T-cell (primary cell): ENCODE measurements around the gene DDX51. TPM values are rescaled to one million over a fixed set of nuclear protein-coding genes. Genes with fewer than 3 reads are reported as not detected.

Experiments
- ATAC-seq, 4 experiments: fragments of 200-7000 bp in 3 of 4; fragments of 150-1000 bp in 1 of 4; cut with Tn5 transposase; replicated peaks in 1 of 4; 1 replicate in 3 of 4; 2 replicates in 1 of 4; pipeline ENCODE4 v1.10.0; 2021; ENCODE audit warnings: moderate library complexity in 3 of 4, mild to moderate bottlenecking in 2 of 4, moderate number of reproducible peaks in 1 of 4
- CTCF ChIA-PET, 2 donors: fragments of 300-600 bp; sonication (Branson Sonifier 250); formaldehyde crosslinking; loops; one replicate each; lab custom pipeline; 2022; ENCODE audit warnings: antibody characterized with exemption in 2 of 2; lab: Charles Lee
- POLR2A ChIA-PET, 2 donors: fragments of 300-600 bp; sonication (Branson Sonifier 250); formaldehyde crosslinking; loops; one replicate each; lab custom pipeline; 2022; ENCODE audit warnings: antibody characterized with exemption in 2 of 2; lab: Charles Lee
- DNase-seq, 35 experiments: peaks; one replicate each; pipeline versions ENCODE4 v3.0.0 to v3.0.0-alpha.2; 2013 to 2023
- H3K27ac ChIP-seq: one replicate; pipeline ENCODE4 v1.5.1; 2013; ENCODE audit warnings: low read length
- H3K27me3 ChIP-seq, 2 experiments: replicated peaks in 1 of 2; 1 replicate in 1 of 2; 2 replicates in 1 of 2; pipeline versions ENCODE4 v1.6.1 to v1.7.0; 2013; ENCODE audit warnings: low read length in 1 of 2, mixed read lengths in 1 of 2; ENCODE audit not compliant: control insufficient read depth in 2 of 2, insufficient read depth in 2 of 2; ENCODE audit errors: extremely low read depth in 1 of 2
- H3K36me3 ChIP-seq, 2 donors: 1 replicate in 1 of 2; 2 replicates in 1 of 2; pipeline versions ENCODE4 v1.6.1 to v1.7.0; 2013; ENCODE audit warnings: low read length in 1 of 2; ENCODE audit not compliant: control insufficient read depth in 2 of 2, insufficient read depth in 1 of 2; ENCODE audit errors: extremely low read depth in 1 of 2
- H3K4me1 ChIP-seq, 2 experiments: 1 replicate in 1 of 2; 2 replicates in 1 of 2; pipeline versions ENCODE4 v1.6.1 to v1.7.0; 2013; ENCODE audit warnings: low read length in 2 of 2, mixed read lengths in 1 of 2; ENCODE audit not compliant: insufficient read depth in 2 of 2, control insufficient read depth in 1 of 2; ENCODE audit errors: extremely low read depth in 1 of 2
- H3K4me3 ChIP-seq, 2 donors: 1 replicate in 1 of 2; 2 replicates in 1 of 2; pipeline versions ENCODE4 v1.5.1 to v1.7.0; 2013; ENCODE audit warnings: mild to moderate bottlenecking in 2 of 2, low read length in 1 of 2, moderate library complexity in 1 of 2; ENCODE audit not compliant: control insufficient read depth in 1 of 2; ENCODE audit errors: extremely low read depth in 1 of 2
- H3K9me3 ChIP-seq: 2 replicates; pipeline ENCODE4 v1.7.0; 2013
- H3K27ac Mint-ChIP-seq, 2 donors: one replicate each; pipeline ENCODE4 v1.8.0; 2020 to 2021; ENCODE audit warnings: mild to moderate bottlenecking in 2 of 2, mixed read lengths in 2 of 2
- H3K27me3 Mint-ChIP-seq, 2 donors: one replicate each; pipeline ENCODE4 v1.8.0; 2021 to 2022; ENCODE audit warnings: mixed read lengths in 2 of 2
- H3K36me3 Mint-ChIP-seq: one replicate; pipeline ENCODE4 v1.8.0; 2021; ENCODE audit warnings: mixed read lengths
- H3K4me1 Mint-ChIP-seq, 3 donors: one replicate each; pipeline ENCODE4 v1.8.0; 2020 to 2022; ENCODE audit warnings: mixed read lengths in 3 of 3, mild to moderate bottlenecking in 1 of 3
- H3K4me3 Mint-ChIP-seq, 3 donors: one replicate each; pipeline ENCODE4 v1.8.0; 2020 to 2022; ENCODE audit warnings: mild to moderate bottlenecking in 3 of 3, mixed read lengths in 3 of 3, moderate library complexity in 3 of 3
- H3K9me3 Mint-ChIP-seq, 3 donors: one replicate each; pipeline ENCODE4 v1.8.0; 2020 to 2022; ENCODE audit warnings: mixed read lengths in 3 of 3
- WGBS: methylation state at CpG from one replicate; pipeline ENCODE4 v1.1.5; 2013; ENCODE audit warnings: missing lambda C conversion rate; ENCODE audit not compliant: insufficient coverage; 5-methylcytosine and 5-hydroxymethylcytosine counted together
- total RNA-seq, 35 experiments: library from RNA in 6 of 35; stranded (reverse) in 6 of 35; fragments of 120-200 nt in 1 of 35; gene quantifications; one replicate each; pipeline versions ENCODE4 v1.2.1 to v1.2.4 and lab custom pipeline; 2013 to 2026

DDX51 gene
- total RNA-seq, 5 donors from 2014 or later (not counting 1 experiment from before 2014, with no cell fraction given): 41.9 to 58.6 (median 49.0) TPM

DNA sequence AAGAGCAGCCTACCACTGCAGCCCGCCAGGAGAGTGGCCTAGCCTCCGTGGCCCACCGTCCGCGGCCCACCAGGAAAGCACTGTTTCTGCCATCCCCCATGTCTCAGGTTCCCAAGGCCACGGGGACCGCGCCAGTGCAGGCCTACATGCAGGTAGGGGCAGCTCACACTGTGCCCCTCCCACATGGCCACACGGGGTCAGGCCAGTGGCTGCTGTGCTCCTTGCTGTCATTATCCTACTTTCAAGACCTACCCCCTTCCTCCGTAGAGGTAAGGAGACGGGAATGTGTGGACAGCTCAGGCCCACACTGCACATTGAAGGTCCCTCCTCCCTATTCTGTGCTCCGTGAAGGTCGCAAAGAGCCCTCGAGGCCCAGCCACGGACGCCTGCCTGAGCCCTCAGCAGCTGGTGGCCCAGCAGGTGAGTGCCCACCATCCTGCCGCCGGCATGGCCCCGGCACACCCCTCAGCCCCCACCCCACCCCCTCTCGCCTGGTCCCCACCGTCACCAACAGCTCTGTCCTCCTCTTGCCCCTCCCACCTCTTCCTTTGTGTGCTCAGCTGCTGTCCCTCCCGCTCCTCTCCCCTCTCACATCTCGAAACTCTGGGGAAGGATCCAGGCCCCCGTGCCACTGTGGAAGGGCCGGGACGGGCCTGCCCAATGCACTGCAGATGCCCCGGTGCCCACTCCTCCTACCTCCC is 10.0 kb downstream of the DDX51 start:
- no peaks in the 10 kb centered on the region for H3K27me3 ChIP-seq
- ChIA-PET POLR2A (no interaction called here), CTCF (no interaction called here)
- 93% methylated on average over 18 of the region's 27 CpGs for WGBS
- H3K4me3 ChIP-seq: no peak overlapping the region
- peaks cover 7% of the 10 kb centered on the region for H3K36me3 Mint-ChIP-seq
- ATAC-seq (no peak), DNase-seq (no peak)
- H3K36me3 ChIP-seq: peaks cover 0 to 7% of the 10 kb centered on the region in 2 donors
- no peak overlapping the region for H3K27ac ChIP-seq
- peaks cover 0 to 3% (median 0%) of the 10 kb centered on the region in 3 donors for H3K9me3 Mint-ChIP-seq
- H3K4me3 Mint-ChIP-seq: no peak overlapping the region
- H3K27me3 Mint-ChIP-seq: no peaks in the 10 kb centered on the region
- H3K27ac Mint-ChIP-seq: no peak overlapping the region
- no peaks in the 10 kb centered on the region for H3K4me1 Mint-ChIP-seq
- no peaks in the 10 kb centered on the region for H3K9me3 ChIP-seq
- H3K4me1 ChIP-seq: no peaks in the 10 kb centered on the region

DNA sequence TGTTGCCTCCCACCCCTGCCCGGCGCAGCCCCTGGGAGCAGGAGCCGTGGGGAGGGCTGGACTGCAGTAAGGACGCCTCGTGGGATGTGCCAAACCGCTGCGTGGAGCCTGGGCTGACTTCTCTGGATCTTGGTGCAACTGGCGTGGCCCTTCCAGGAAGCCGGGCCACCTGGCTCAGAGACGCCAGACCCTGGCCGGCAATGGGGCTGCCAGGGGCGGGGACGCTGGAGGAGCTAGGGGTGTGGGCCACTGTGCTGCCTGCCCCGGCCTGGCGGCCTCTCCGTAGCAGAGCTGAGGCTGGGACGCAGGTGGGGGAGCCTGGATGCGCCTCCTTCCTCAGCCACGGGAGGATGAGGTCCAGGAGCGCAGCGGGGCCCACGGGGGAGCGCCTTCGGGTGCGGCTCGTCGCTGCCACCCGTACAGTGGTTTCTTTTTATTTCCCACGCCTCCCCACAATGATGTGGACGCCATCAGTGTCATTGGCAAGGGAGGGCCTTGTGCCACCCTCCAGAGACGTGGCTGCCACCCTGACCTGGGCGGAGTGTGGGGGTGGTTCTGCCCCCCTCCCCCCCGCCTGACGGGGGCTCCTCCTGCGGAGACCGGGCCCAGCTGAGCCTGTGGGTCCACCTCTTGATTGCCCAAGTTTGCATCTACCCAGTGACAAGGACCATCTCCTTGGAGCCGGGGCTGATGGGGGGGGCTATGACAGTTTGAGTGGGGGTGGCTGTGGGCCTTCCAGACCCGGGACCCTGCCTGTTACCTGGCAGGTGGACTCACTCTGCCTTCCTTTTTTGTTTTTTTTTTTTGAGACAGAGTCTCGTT is 11.3 kb downstream of the DDX51 start:
- Mint-ChIP-seq H3K9me3 (peaks cover 0 to 11% (median 0%) of the 10 kb centered on the region in 3 donors), H3K4me3 (no peak overlapping the region), H3K4me1 (no peaks in the 10 kb centered on the region), H3K36me3 (peaks cover 17% of the 10 kb centered on the region), H3K27ac (no peak overlapping the region), H3K27me3 (no peaks in the 10 kb centered on the region)
- ChIA-PET POLR2A (no interaction called here), CTCF (no interaction called here)
- ATAC-seq (no peak), DNase-seq (no peak)
- H3K4me3 ChIP-seq: no peak overlapping the region
- peaks cover under 1 to 3% of the 10 kb centered on the region in 2 donors for H3K36me3 ChIP-seq
- no peaks in the 10 kb centered on the region for H3K27me3 ChIP-seq
- 95% methylated on average over 25 of the region's 39 CpGs for WGBS
- H3K9me3 ChIP-seq: no peaks in the 10 kb centered on the region
- H3K4me1 ChIP-seq: no peaks in the 10 kb centered on the region
- H3K27ac ChIP-seq: no peak overlapping the region

DNA sequence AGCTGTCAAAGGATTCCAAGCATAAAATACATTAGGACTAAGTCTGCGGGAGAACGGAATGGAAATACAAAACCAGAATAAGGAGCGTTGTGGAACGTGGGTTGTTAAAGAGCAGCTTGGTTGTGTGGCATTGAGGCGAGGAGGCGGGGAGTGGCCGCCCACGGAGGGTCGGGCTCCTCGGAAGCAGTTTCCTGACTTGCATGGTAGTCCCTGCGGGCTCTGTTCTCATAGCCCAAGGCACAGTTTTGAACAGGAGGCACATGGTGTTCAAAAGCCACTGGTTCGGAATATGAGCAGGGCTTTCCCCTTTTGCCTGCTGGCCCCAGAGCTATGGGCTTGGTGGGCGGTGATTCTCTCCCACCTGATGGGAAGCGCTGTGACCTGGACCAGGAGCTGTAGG is 12.2 kb downstream of the DDX51 start:
- Histone ChIP-seq H3K4me1 (no peaks in the 10 kb centered on the region), H3K9me3 (no peaks in the 10 kb centered on the region), H3K27me3 (no peaks in the 10 kb centered on the region), H3K27ac (no peak overlapping the region), H3K4me3 (no peak overlapping the region), H3K36me3 (peaks cover 6 to 9% of the 10 kb centered on the region in 2 donors)
- ChIA-PET POLR2A (no interaction called here), CTCF (no interaction called here)
- Mint-ChIP-seq H3K4me3 (no peak overlapping the region), H3K27ac (no peak overlapping the region), H3K36me3 (peaks cover 22% of the 10 kb centered on the region), H3K4me1 (no peaks in the 10 kb centered on the region), H3K27me3 (no peaks in the 10 kb centered on the region), H3K9me3 (peaks cover 0 to 11% (median 0%) of the 10 kb centered on the region in 3 donors)
- ATAC-seq (no peak), DNase-seq (no peak)
- WGBS: 77% methylated on average over 10 of the region's 14 CpGs

GRCh38 chr12:132131229-132131628 is 12.9 kb downstream of the DDX51 start:
- Mint-ChIP-seq H3K36me3 (peaks cover 27% of the 10 kb centered on the region), H3K9me3 (peaks cover 0 to 11% (median 0%) of the 10 kb centered on the region in 3 donors), H3K27ac (no peak overlapping the region), H3K4me1 (no peaks in the 10 kb centered on the region), H3K27me3 (no peaks in the 10 kb centered on the region), H3K4me3 (no peak overlapping the region)
- whole genome bisulfite sequencing: 100% methylated on average over 2 of the region's 14 CpGs
- Histone ChIP-seq H3K36me3 (peaks cover 10 to 17% of the 10 kb centered on the region in 2 donors), H3K9me3 (no peaks in the 10 kb centered on the region), H3K4me3 (no peak overlapping the region), H3K4me1 (no peaks in the 10 kb centered on the region), H3K27me3 (no peaks in the 10 kb centered on the region), H3K27ac (no peak overlapping the region)
- ChIA-PET POLR2A (no interaction called here), CTCF (no interaction called here)
- DNase-seq (no peak), ATAC-seq (no peak)

- Histone ChIP-seq H3K27me3 (no peaks in the 10 kb centered on the region), H3K36me3 (peaks cover 11 to 22% of the 10 kb centered on the region in 2 donors), H3K27ac (no peak overlapping the region), H3K9me3 (no peaks in the 10 kb centered on the region), H3K4me3 (no peak overlapping the region), H3K4me1 (no peaks in the 10 kb centered on the region)
- POLR2A ChIA-PET: no interaction called here
- WGBS: 91% methylated on average over 13 of the region's 14 CpGs
- no peak for DNase-seq
- peaks cover 0 to 11% (median 0%) of the 10 kb centered on the region in 3 donors for H3K9me3 Mint-ChIP-seq
- peaks cover 30% of the 10 kb centered on the region for H3K36me3 Mint-ChIP-seq
- no peak for ATAC-seq
- H3K27ac Mint-ChIP-seq: no peak overlapping the region
- no peaks in the 10 kb centered on the region for H3K4me1 Mint-ChIP-seq
- H3K4me3 Mint-ChIP-seq: no peak overlapping the region
- CTCF ChIA-PET: no interaction called here
- no peaks in the 10 kb centered on the region for H3K27me3 Mint-ChIP-seq
These were observed 13.4 kb downstream of the DDX51 start for GRCh38 chr12:132130690-132131089.

GRCh38 chr12:132129007-132129406 is 15.1 kb downstream of the DDX51 start:
- POLR2A ChIA-PET: no interaction called here
- Histone ChIP-seq H3K27ac (no peak overlapping the region), H3K4me3 (no peak overlapping the region), H3K4me1 (no peaks in the 10 kb centered on the region), H3K36me3 (peaks cover 12 to 28% of the 10 kb centered on the region in 2 donors), H3K9me3 (no peaks in the 10 kb centered on the region), H3K27me3 (no peaks in the 10 kb centered on the region)
- peaks cover 41% of the 10 kb centered on the region for H3K36me3 Mint-ChIP-seq
- WGBS: 95% methylated on average over 3 of the region's 3 CpGs
- ATAC-seq (no peak), DNase-seq (no peak)
- H3K4me1 Mint-ChIP-seq: no peaks in the 10 kb centered on the region
- H3K4me3 Mint-ChIP-seq: no peak overlapping the region
- H3K9me3 Mint-ChIP-seq: peaks cover 0 to 11% (median 0%) of the 10 kb centered on the region in 3 donors
- H3K27me3 Mint-ChIP-seq: no peaks in the 10 kb centered on the region
- CTCF ChIA-PET: no interaction called here
- H3K27ac Mint-ChIP-seq: no peak overlapping the region
